ENCODE data around the gene PCDHA5. TPM values are rescaled to one million over a fixed set of nuclear protein-coding genes. Genes with fewer than 3 reads are reported as not detected.
"Not testable (repeated sequence)": the region's sequence is repeated elsewhere in the genome, so short reads cannot be mapped to it uniquely, and the experiment has no call there.

The PCDHA5 gene
- total RNA-seq, 2 experiments from 2014 or later = not detected

GRCh38 chr5:140834439-140835008 lies 13.1 kb downstream of the PCDHA5 start:
- H3K36me3 Mint-ChIP-seq; H3K4me1 Mint-ChIP-seq; H3K27ac Mint-ChIP-seq; H3K4me3 Mint-ChIP-seq; H3K27me3 Mint-ChIP-seq; CTCF ChIA-PET; H3K9me3 Mint-ChIP-seq (ENCODE audit: low read depth); ATAC-seq; DNase-seq: not testable (repeated sequence)

GRCh38 chr5:140835622-140836510 lies 14.5 kb downstream of the PCDHA5 start:
- ATAC-seq (no peak), DNase-seq (no peak)
- H3K9me3 Mint-ChIP-seq (ENCODE audit: low read depth) = peaks cover 14% of the 10 kb centered on the region
- no peak overlapping the region for H3K4me3 Mint-ChIP-seq
- peaks cover 1% of the 10 kb centered on the region for H3K36me3 Mint-ChIP-seq
- CTCF ChIA-PET = no interaction called here
- peaks cover 3% of the 10 kb centered on the region for H3K27me3 Mint-ChIP-seq
- no peaks in the 10 kb centered on the region for H3K4me1 Mint-ChIP-seq
- no peak overlapping the region for H3K27ac Mint-ChIP-seq

- no peaks in the 10 kb centered on the region for H3K27me3 Mint-ChIP-seq
- DNase-seq (no peak), ATAC-seq (no peak)
- H3K27ac Mint-ChIP-seq = no peak within 1 kb of the TSS
- H3K36me3 Mint-ChIP-seq = peaks cover 2% of the 10 kb centered on the region
- CTCF ChIA-PET = interaction anchor here (1.1 to 1.2 kb wide), 2 partner anchors 18 to 336 kb away, joined by 3 to 4 read pairs; partner anchors contain the start of gene PCDHB8
- peaks cover 12% of the 10 kb centered on the region for H3K9me3 Mint-ChIP-seq (ENCODE audit: low read depth)
- H3K4me1 Mint-ChIP-seq = no peaks in the 10 kb centered on the region
- H3K4me3 Mint-ChIP-seq = no peak within 1 kb of the TSS
These were observed 19.9 kb downstream of the PCDHA5 start, which contains the start of gene PCDHA8 for GRCh38 chr5:140840978-140841962. PCDHA8 (plus strand) TSS chr5:140841187; CDS start chr5:140841322, 135 bp downstream.

- ATAC-seq = no peak
- CTCF ChIA-PET = no interaction called here
- no peak for DNase-seq
- Mint-ChIP-seq H3K27me3 (no peaks in the 10 kb centered on the region), H3K4me3 (no peak overlapping the region), H3K9me3 (ENCODE audit: low read depth) (peaks cover 16% of the 10 kb centered on the region), H3K4me1 (no peaks in the 10 kb centered on the region), H3K36me3 (peaks cover 2% of the 10 kb centered on the region), H3K27ac (no peak overlapping the region)
These were observed 21.7 kb downstream of the PCDHA5 start for GRCh38 chr5:140842798-140843733.

GRCh38 chr5:140848139-140849102 lies 27.0 kb downstream of the PCDHA5 start, which contains the start of gene PCDHA9:
PCDHA9 (plus strand) TSS chr5:140848382; CDS start chr5:140848496, 114 bp downstream.
- H3K4me1 Mint-ChIP-seq, H3K36me3 Mint-ChIP-seq, H3K27ac Mint-ChIP-seq, ATAC-seq, H3K4me3 Mint-ChIP-seq, CTCF ChIA-PET, H3K27me3 Mint-ChIP-seq, DNase-seq: not testable (repeated sequence)
- H3K9me3 Mint-ChIP-seq (ENCODE audit: low read depth) = peaks cover 11% of the 10 kb centered on the region

- H3K4me1 Mint-ChIP-seq; H3K27ac Mint-ChIP-seq; H3K36me3 Mint-ChIP-seq; DNase-seq; CTCF ChIA-PET; H3K4me3 Mint-ChIP-seq; H3K9me3 Mint-ChIP-seq (ENCODE audit: low read depth); H3K27me3 Mint-ChIP-seq; ATAC-seq: not testable (repeated sequence)
These were observed 28.6 kb downstream of the PCDHA5 start for GRCh38 chr5:140849831-140850634.

GRCh38 chr5:140855772-140856674 lies 34.6 kb downstream of the PCDHA5 start, which contains the start of gene PCDHA10:
PCDHA10 (plus strand) TSS chr5:140855897; CDS start chr5:140856049, 152 bp downstream.
- ATAC-seq (no peak), DNase-seq (no peak)
- CTCF ChIA-PET = no interaction called here
- no peaks in the 10 kb centered on the region for H3K4me1 Mint-ChIP-seq
- peaks cover 5% of the 10 kb centered on the region for H3K36me3 Mint-ChIP-seq
- peaks cover 13% of the 10 kb centered on the region for H3K9me3 Mint-ChIP-seq (ENCODE audit: low read depth)
- H3K4me3 Mint-ChIP-seq = no peak within 1 kb of the TSS
- H3K27ac Mint-ChIP-seq = no peak within 1 kb of the TSS
- peaks cover 9% of the 10 kb centered on the region for H3K27me3 Mint-ChIP-seq

GRCh38 chr5:140857177-140857986 lies 36.0 kb downstream of the PCDHA5 start:
- no peak for ATAC-seq
- CTCF ChIA-PET = interaction anchor here (0.9 kb wide), 1 partner anchor 320 kb away, joined by 3 read pairs; no protein-coding TSS in a partner anchor
- Mint-ChIP-seq H3K4me1 (no peaks in the 10 kb centered on the region), H3K4me3 (no peak overlapping the region), H3K27ac (no peak overlapping the region), H3K36me3 (peaks cover 5% of the 10 kb centered on the region), H3K27me3 (peaks cover 9% of the 10 kb centered on the region), H3K9me3 (ENCODE audit: low read depth) (peaks cover 20% of the 10 kb centered on the region)
- DNase-seq = no peak

- Mint-ChIP-seq H3K9me3 (ENCODE audit: low read depth) (peaks cover 20% of the 10 kb centered on the region), H3K27ac (no peak overlapping the region), H3K36me3 (peaks cover 5% of the 10 kb centered on the region), H3K27me3 (peaks cover 9% of the 10 kb centered on the region), H3K4me3 (no peak overlapping the region), H3K4me1 (no peaks in the 10 kb centered on the region)
- no peak for ATAC-seq
- CTCF ChIA-PET = no interaction called here
- DNase-seq = no peak
These were observed 36.5 kb downstream of the PCDHA5 start for GRCh38 chr5:140857987-140858240.

Data from activated CD8-positive, alpha-beta memory T cell treated with anti-CD3 and anti-CD28 coated beads, Interleukin-2, amount 10 ng/mL, durations not matched to agents 7 days and 5 days (primary cell).